Activated CD4-positive, alpha-beta T cell treated with anti-CD3 and anti-CD28 coated beads, Interleukin-2, amount 50 U/mL, for 48 hours (primary cell): Measurements from ENCODE around the gene ADAMTS12.
"Not testable (repeated sequence)": the region's sequence is repeated elsewhere in the genome, so short reads cannot be mapped to it uniquely, and the experiment has no call there.

Experiments used
- DNase-seq, 2 experiments: peaks; one replicate each; pipeline ENCODE4 v3.0.0-alpha.2; 2020

ADAMTS12 gene

DNA sequence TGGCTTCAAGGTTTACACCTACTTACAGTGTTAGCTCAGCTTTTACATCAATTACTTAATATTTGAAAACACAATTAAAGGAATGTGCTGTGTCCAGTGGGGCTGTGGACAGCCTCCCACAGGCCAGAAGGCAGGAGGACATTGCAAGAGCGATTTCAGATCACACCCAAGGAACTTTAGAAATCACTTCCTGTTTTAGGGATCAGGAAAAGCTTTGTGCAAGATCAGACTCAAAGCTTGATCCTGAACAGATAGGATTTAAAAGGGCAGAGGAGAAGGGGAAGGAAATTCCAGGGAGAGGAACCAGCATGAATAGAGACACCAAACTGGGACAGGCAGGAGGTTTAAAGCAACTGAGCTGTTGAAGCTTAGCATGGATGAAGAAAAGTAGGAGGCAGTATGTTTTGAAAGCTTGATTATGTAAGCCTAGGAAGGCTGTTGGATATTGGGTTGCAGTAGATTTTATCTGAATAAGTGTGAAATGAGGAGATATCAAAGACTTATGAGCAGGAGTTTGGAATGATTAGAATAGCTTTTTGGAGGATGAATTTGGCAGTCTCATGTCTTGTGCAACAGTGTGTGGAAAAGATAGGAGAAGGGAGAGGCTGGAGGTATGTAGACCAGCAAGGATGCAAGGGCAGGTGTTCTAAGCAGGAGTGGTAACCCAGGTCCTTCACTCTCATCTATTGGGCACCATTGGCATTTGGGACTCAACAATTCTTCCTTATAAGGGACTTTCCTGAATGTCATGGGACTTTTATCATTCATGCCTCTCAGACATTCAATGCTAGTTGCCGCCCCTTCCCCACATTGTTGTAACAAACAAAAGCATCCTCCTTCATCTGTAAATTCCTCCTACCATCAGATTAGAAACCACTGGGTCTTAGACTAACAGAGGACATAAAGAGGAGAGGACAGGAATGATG, 327.5 kb downstream of the ADAMTS12 start:
- DNase-seq = no peak

DNA sequence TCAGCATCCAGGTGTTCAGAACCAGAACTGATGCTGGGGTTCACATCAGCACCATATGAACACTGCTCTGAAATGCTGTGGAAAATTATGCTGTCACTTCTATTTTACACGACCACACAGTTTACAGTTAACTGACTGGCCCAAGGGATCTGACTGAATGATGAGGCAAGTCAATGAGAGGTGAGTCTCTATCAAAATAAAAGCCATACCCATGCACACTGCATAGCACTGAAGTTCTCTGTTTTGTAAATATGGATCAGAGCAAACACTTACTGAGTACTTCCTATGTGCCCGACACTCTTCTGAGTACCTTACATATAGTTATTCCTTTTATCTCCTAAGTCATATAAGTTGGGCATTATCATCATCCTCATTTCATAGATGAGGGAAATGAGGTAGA, 328.3 kb downstream of the ADAMTS12 start:
- no peak for DNase-seq

DNA sequence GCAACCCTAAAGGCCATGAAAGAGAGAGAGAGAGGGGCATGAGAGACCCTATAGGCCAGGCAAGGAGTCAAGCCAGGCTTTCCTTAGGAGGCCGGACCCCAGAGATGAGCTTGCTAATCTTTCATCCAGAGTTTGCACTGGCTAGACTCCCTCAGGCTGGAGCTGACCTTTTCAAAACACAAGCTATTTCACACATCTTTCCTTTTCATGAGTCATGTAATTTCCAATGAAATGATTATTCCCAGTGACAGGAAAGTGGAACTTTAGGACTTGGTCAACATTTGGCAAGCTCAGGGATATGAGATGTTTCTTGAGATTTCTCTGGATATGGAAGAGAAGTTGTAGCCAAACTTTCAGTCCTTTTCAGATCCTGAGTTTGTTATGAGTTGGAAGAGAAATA, 333.3 kb downstream of the ADAMTS12 start:
- no peak for DNase-seq

DNA sequence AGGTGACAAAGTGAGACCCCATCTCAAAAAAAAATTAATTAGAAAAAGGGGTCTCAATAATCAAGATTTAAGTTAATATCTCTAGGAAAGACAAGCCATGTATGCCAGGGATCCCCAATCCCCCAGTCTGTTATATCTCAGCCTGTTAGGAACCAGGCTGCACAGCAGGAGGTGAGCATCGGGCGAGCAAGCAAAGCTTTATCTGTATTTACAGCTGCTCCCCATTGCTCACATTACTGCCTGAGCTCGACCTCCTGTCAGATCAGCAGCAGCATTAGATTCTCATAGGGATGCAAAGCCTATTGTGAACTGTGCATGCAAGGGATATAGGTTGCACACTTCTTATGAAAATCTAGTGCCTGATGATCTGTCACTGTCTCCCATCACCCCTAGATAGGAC, 334.2 kb downstream of the ADAMTS12 start:
- DNase-seq = no peak

DNA sequence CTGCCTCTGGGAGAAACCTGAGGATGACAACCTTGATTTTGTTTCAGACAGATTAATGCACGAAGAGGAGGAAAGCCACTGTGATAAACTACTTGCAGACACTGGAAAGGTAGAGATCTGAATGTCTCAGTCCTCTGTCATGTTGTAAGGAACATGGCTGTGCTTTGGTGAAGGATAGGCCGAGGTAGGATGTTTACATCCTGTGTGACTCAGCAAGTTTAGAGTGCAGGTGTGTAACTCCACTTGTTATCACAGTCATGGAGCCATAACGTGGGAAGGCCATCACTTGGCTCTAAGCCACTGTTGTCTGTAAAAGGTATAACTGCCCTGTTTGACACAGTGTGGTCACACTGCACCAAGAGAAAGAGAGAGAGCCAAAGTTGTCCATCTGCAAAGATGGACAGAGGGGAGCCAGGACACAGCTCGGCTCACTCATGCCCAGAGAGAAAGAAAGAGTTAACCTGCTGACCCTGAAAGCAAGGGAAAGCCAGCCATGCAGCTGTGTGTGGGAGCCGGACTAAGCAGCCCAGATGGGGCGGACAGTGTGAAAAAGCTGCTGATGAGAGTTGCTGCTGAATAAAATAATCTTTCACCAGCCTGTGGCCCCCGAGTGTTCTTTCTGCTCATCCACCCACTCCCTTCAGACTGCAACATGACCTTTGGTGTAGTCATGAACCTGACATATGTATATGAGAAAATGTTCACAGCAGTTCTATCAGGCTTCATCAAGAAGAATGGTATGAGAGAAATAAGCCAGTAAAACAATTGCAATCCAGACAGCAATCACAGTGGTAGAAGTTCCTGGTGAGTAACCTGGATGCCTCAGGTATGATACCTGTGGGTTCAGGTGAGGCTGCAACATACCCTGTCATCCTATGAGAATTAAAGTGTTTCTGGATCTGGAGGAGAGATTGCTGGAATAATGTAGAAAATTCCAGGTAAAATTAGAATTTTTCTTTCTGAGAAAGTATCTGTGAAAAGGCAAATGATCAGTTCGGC, 335.2 kb downstream of the ADAMTS12 start:
- no peak for DNase-seq

DNA sequence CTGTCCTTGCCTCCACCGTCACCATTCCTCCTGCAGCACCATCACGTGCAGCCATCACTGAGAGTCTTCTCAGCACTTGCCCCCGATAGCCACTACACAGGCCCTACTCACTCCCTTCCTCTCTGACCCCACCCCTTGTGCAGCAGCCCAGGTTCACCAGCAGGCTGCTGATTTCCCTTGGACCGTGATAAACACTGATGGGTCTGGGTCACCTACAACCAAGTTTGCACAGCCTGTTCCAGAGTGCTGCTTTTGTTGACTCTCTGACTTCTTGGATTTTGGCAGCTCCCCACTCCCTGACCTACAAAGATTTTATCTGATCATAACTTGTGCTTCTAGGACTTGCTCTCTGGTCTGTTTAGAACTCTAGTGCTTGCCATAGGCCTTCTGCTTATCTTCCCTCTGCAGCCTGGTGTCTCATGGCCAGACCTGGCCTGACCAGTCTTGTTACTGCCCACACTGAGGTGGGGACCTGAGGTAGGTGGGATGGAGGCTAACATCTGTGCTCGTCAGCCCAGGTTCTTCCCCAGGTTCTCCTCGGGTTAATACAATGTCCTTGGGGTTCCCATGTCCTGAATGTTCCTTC, 341.7 kb downstream of the ADAMTS12 start:
- no peak for DNase-seq

DNA sequence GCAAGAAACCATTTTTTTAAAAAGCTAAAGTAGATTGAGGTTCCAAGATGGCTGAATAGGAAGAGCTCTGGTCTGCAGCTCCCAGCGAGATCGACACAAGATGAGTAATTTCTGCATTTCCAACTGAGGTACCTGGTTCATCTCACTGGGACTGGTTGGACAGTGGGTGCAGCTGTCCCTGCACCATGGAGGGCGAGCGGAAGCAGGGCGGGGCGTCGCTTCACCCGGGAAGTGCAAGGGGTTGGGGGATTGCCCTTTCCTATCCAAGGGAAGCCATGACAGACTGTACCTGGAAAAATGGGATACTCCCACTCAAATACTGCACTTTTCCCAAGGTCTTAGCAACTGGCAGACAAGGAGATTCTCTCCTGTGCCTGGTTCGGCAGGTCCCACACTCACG, 352.0 kb downstream of the ADAMTS12 start:
- DNase-seq = not testable (repeated sequence)

DNA sequence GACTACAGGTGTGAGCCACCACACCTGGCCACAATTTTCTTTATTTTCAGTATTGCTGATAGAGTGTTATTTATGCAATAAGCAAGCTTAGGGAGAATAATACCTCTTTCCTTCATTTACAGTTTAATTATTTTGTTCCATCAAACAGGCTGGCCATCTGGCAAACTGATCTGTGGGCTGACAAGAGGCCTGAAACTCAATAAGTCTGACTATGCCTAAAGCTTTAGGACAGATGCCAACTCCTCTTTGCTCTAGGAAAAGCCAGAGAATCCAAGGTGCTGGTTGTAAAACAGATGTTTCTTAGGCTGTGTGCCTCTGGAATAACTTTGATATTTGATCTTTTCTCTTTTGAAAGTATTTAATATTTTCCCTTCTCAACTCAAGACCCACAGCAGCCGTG, 352.6 kb downstream of the ADAMTS12 start:
- DNase-seq = no peak

DNA sequence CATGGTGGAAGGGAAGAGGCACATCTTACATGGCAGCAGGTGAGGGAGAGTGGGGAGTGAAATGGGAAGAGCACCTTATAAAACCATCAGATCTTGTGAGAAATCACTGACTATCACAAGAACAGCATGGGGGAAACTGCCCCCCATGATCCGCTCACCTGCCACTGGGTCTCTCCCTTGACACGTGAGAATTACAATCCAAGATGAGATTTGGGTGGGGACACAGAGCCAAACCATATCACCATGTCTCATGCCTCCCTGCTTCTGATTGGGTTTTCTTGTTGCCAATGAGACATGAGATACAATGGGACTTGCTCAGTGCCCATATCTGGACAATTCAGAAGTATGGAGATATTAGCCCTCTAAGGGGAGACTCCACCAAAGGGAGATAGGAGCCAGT, 353.6 kb downstream of the ADAMTS12 start:
- no peak for DNase-seq

DNA sequence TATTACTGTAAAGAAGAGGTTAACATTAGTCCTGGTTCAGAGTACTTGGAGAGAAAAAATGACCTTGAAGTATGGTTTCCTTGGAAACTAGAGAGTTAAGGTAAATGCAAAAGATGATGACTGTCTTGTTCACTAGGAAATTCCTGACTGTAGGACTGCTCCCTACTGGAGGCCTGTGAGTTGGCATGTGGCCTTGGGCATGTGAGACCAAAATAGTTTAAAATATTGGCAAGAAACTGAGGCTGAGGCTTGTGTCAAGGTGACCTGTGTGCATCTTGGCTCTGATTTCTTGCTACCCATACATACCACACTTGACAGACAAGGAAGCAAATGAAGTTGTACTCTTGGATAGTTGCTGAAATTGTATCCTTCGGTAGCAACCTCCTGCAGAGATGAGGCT, 354.6 kb downstream of the ADAMTS12 start:
- DNase-seq = no peak

DNA sequence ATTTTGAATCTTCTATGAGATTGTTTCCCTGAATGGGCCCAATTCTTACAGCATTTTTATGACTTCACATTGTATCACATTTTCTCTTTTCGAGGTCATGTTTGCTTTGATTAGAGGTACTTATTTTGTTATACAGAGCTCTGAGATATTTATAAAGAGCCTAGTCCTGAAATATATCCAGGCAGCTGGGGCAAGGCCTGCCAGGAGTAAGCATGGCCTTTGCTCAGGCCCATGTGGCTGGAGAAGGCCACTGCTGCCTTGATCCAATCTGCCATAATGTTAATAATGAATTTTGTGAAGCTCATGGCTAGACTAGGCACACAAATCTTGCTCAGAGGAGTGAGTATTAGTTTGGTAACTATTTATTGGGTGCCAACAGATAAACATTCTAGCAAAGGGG, 355.0 kb downstream of the ADAMTS12 start:
- no peak for DNase-seq

DNA sequence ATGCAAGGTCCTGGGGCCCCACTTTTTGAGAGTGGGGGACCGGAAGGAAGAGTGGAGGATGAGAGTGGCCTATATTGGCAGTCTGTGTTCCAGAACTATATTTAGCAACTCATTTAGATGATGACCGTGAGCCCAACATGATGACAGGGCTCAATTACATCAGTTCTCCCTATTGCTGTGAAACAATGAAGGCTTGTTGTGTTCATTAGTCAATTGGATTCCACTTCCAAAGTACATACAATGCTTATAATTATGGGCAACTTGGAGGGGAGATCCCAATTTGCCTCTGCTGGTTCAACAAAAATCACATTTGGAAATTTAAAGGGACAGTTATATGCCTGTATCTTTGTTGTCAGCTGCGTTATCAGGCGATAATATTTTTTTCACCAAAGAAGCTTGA, 360.0 kb downstream of the ADAMTS12 start:
- no peak for DNase-seq

DNA sequence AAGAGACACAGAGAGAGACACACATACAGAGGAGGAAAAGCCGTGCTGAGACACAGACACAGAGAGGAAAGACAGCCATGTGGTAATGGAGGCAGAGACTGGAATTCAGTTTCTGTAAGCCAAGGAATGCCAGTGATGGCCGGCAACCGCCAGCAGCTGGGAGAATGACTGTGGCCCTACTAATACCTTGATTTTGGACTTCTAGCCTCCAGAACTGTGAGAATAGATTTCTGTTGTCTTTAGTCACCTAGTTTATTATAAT, 360.8 kb downstream of the ADAMTS12 start:
- DNase-seq = no peak

DNA sequence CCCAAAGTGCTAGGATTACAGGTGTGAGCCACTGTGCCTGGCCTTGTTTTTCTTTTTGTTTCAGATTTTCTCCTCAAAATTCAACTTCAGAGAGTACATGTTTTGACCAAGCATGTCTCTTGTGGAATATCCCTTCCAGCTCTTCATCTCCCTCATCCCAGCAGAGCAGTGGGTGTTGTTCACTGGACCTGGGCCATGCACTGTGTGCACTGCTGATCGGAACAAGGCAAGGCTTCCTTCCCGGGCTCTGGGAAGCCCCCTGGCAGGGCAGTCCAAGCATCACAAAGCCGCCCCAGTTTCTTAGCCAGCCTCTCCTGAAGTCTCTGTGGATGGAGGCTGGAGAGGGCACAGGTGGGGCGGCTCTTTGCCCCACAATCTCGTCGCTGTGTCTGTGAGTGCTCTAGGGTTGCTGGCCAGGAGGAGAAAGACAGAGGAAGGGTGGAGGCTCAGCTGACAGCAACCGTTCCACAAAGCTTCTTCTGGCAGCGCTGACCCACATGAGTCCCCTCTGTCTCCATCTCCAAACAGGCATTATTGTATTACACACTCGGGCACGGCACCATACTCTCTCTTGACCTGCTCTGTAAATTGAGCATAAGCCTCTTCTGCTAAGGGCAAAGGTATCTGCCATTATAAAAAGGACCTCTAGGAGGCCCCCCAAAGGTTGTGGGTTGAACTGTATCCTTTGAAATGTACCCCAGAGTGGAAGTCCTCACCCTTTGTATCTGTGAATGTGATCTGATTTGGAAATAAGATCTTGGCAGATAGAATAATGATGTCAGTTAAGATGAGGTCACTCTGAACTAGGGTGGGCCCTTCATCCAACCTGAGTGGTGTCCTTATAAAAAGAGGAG, 361.4 kb downstream of the ADAMTS12 start:
- no peak for DNase-seq

DNA sequence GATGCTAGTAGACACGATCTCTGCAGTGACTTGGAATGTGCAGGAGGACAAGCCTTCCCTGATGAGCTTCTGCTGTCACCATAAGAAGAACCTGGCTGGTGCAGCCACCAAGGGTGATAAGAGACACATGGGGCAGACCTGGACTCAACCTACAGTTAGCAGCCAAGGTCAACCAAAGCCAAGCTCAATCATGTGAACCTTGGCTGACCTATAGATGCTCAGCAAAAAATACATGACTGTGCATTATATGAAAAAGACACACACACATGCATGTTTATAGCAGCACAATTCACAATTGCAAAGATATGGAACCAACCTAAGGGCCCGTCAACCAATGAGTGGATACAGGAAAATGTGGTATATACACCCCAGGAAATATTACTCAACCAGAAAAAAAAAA, 364.1 kb downstream of the ADAMTS12 start:
- DNase-seq = no peak

DNA sequence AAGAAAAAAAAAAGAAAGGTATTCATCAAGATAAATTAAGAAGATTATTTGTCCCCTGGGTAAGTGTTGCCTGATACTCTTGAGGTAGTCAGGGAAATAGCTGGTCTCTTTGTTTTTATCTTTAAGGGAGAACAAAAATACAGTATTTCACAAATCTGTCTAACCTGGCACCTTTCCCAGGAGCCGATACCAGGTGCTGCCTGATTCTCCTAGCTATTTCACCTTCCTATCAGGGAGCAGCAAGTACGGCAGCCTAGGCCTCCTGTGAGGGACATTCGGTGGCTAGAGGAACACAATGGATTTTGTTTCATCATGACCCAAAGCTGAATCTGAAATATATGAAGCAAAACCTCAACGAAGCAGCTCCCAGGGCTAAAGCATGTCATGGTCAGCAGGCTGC, 365.0 kb downstream of the ADAMTS12 start:
- no peak for DNase-seq

DNA sequence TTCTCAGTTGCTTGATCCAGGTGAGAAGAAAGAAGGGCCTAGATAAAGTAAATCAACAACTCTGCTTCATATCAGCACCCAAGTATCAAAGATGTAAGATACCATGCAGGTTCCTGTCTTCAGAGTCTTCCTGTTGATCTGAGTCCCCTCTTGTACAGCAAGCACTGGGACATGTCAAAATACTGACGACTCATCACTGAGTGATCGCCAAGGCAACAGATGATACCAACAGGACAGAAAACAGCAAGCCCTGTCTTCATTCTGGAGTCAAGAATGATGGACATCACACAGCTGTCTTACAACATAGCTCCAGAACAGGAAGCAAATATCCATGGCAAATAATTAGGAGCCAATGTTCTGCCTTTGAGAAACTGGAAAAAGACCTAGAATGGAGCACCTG, 367.3 kb downstream of the ADAMTS12 start:
- DNase-seq = no peak

DNA sequence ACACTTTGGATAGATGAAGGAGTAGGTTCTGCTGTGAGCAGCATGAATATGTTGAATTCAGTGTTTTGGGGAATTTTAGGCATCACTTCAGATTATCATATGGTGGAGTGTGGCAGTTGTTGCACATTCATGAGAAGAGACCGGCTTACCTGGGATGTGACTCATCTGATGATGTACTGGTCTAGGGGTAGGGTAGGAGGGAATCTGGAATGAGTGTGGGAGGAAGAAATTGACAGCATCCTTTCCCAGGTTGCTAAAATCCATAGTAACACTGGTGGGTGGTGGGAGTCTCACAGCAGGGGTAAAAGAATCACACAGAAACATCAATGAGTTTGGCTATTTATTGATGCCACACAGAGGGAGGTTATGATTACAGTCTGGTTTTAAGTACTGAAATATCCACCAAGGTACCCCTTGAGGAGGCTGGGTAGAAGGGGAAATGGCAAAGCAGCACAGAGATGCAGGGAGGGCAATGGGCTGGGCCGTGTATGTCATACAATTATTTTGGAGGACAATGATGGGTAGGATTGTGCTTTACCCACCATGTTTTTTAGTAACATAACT, 368.5 kb downstream of the ADAMTS12 start:
- no peak for DNase-seq

DNA sequence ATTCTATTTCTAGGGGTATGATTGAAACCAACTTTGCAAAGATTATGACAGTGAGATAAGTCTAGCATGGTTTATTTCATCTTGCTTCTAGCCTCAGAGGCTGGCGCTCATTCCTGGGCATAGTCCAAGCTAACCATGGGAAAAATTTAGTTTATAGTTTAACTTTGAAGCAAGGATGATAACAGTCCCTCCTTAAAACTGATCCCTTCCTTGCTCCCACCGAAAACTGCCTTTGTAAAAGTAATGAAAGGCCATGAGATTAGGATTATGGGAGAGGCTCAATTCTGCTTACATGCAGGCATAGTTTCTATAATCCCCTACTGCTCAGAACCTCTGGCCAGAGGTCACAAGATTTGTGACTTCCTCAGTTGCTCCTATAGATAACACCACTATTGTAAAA, 375.4 kb downstream of the ADAMTS12 start:
- DNase-seq = no peak

DNA sequence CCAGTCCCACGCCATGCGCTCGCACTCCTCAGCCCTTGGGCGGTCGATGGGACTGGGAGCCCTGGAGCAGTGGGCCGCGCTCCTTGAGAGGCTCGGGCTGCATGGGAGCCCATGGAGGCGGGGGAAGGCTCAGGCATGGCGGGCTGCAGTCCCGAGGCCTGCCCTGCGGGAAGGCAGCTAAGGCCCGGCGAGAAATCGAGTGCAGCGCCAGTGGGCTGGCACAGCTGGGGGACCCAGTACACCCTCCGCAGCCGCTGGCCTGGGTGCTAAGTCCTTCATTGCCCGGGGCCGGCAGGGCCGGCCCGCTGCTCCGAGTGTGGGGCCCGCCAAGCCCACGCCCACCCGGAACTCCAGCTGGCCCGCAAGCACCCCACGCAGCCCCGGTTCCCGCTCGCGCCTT, 376.4 kb downstream of the ADAMTS12 start:
- not testable (repeated sequence) for DNase-seq

DNA sequence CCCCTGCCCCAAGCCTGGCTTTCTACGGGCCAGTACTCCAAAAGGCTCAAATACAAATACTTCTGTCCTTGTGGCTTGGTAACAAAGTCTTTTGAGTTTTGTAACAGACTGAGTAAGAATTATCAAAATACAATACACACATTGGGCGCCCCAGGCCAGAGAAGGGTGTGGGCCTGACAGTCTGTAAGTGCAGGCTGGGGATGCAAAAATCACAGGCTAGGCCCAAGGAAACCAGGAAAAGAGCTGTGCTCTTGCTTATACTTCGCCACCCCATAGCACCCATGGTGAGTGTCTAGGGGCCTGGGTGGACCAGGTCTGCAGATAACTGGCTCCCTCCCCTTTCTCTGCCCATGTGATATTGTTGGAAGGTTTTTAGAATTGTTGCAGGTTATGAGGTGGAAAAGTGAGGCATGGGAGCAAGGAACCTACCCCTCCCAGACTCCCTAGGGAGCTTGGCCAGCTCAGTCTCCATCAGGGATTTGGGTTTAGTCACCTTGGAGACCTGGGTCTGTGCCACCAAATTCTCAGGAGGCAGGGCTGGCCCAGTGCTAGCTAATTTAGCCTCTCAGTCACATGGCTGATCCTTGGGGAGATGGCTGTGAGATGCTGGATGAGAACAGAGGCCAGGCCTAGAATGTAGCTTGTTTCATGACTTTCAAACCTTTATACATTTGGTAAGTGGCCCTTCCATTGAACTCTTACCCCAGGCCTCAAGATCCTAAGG, 378.2 kb downstream of the ADAMTS12 start:
- no peak for DNase-seq

DNA sequence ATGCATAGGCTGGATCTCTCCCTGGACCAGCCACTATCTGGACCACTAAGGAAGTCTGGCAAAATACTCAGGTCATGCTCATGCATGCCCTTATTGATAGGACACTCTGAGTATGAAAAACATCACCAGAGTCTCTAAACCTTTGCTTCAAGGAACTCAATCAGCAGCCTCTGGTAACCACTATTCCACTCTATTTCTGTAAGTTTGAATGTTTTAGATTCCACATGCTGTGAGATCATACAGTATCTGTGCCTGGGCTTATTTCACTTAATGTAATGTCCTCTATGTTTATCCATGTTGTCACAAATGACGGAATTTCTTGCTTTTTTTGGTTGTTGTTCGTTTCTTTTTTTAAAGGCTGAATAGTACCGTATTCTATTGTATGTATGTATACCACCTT, 382.8 kb downstream of the ADAMTS12 start:
- no peak for DNase-seq
